ENCODE measurements around the gene PFDN2.

- no peak for TF ChIP-seq KLF5 (IDR thresholded peaks at IDR 0.05; ENCODE audit: partially characterized antibody)
- no peak for TF ChIP-seq EP300 (IDR thresholded peaks at IDR 0.05; ENCODE audit: borderline replicate concordance in 1 of 2, control insufficient read depth in 1 of 2, low read depth in 2 of 2, low read length in 2 of 2)
- TF ChIP-seq BRCA1 (IDR thresholded peaks at IDR 0.05; ENCODE audit: low read depth, low read length): no peak
- TF ChIP-seq STAT3 (IDR thresholded peaks at IDR 0.05; ENCODE audit: low read depth, low read length): no peak
- TF ChIP-seq BHLHE40 (IDR thresholded peaks at IDR 0.05; ENCODE audit: borderline replicate concordance in 1 of 2, low read depth in 2 of 2, low read length in 1 of 2): no peak
- no peak for TF ChIP-seq RAD21 (IDR thresholded peaks at IDR 0.05; ENCODE audit: insufficient read depth, low read depth, low read length)
- TF ChIP-seq, protein P1, sequence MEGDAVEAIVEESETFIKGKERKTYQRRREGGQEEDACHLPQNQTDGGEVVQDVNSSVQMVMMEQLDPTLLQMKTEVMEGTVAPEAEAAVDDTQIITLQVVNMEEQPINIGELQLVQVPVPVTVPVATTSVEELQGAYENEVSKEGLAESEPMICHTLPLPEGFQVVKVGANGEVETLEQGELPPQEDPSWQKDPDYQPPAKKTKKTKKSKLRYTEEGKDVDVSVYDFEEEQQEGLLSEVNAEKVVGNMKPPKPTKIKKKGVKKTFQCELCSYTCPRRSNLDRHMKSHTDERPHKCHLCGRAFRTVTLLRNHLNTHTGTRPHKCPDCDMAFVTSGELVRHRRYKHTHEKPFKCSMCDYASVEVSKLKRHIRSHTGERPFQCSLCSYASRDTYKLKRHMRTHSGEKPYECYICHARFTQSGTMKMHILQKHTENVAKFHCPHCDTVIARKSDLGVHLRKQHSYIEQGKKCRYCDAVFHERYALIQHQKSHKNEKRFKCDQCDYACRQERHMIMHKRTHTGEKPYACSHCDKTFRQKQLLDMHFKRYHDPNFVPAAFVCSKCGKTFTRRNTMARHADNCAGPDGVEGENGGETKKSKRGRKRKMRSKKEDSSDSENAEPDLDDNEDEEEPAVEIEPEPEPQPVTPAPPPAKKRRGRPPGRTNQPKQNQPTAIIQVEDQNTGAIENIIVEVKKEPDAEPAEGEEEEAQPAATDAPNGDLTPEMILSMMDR (IDR thresholded peaks at IDR 0.05 in 2 of 3, conservative IDR thresholded peaks at IDR 0.05 in 1 of 3; ENCODE audit: control insufficient read depth in 2 of 3, extremely low read depth in 1 of 3, insufficient read depth in 1 of 3, low read depth in 3 of 3, low read length in 3 of 3): no peak
- TF ChIP-seq ZNF207 (IDR thresholded peaks at IDR 0.05; ENCODE audit: borderline replicate concordance): no peak
- no peak for TF ChIP-seq SUZ12 (IDR thresholded peaks at IDR 0.05; ENCODE audit: unreplicated experiment)
- no peak for TF ChIP-seq EZH2 (IDR thresholded peaks at IDR 0.05; ENCODE audit: borderline replicate concordance, control insufficient read depth, low read depth, low read length)
- no peak for TF ChIP-seq DPF2 (IDR thresholded peaks at IDR 0.05)
- TF ChIP-seq MEF2B (IDR thresholded peaks at IDR 0.05; ENCODE audit: partially characterized antibody, poor library complexity, severe bottlenecking): no peak
- TF ChIP-seq POLR2A (IDR thresholded peaks at IDR 0.05; ENCODE audit: low read depth, low read length): no peak
- TF ChIP-seq SPI1 (IDR thresholded peaks at IDR 0.05; ENCODE audit: borderline replicate concordance, insufficient read depth, low read depth, low read length): no peak
Measured at GRCh38 chr1:161074676-161075368, 43.0 kb downstream of the PFDN2 start.
